Pancreas (tissue), 10 donors: ENCODE data around the gene ATRAID. TPM values are rescaled to one million over a fixed set of nuclear protein-coding genes. Genes with fewer than 3 reads are reported as not detected.
"Not testable (repeated sequence)": the region's sequence is repeated elsewhere in the genome, so short reads cannot be mapped to it uniquely, and the experiment has no call there.

ENCODE experiments used
- ATAC-seq, 4 donors: fragments of 200-7000 bp; cut with Tn5 transposase; one replicate each; pipeline versions ENCODE4 v1.8.0 to v1.9.1; 2020; ENCODE audit warnings: mild to moderate bottlenecking in 4 of 4, moderate library complexity in 4 of 4
- DNase-seq, 6 donors: peaks; one replicate each; pipeline ENCODE4 v3.0.0-alpha.2; 2020
- FAIRE-seq: peaks from 2 replicates; lab custom pipeline; 2012; peaks lifted over from hg19 to GRCh38; lab: Jason Lieb, UNC
- H3K27ac ChIP-seq, 4 donors: fragments of 200-600 bp; sonication (generic); 1 replicate in 3 of 4; 2 replicates in 1 of 4; pipeline versions ENCODE4 v1.5.0 to v1.8.0; 2020
- H3K27me3 ChIP-seq, 4 donors: fragments of 200-600 bp; one replicate each; pipeline ENCODE4 v1.8.0; 2021
- H3K36me3 ChIP-seq, 3 donors: fragments of 200-600 bp; sonication (generic) in 1 of 3; one replicate each; pipeline versions ENCODE4 v1.5.0 to v1.8.0; 2020 to 2021
- H3K4me1 ChIP-seq, 3 donors: fragments of 200-600 bp; one replicate each; pipeline ENCODE4 v1.8.0; 2021
- H3K4me3 ChIP-seq, 4 donors: fragments of 200-600 bp; sonication (generic) in 2 of 4; one replicate each; pipeline versions ENCODE4 v1.5.0 to v1.8.0; 2020 to 2021
- H3K9me3 ChIP-seq, 4 donors: fragments of 200-600 bp; one replicate each; pipeline ENCODE4 v1.8.0; 2021
- WGBS, 2 donors: extraction: QIAGEN DNeasy Blood & Tissue Kit; methylation state at CpG; one replicate each; pipeline ENCODE4 v1.1.7; 2013; 5-methylcytosine and 5-hydroxymethylcytosine counted together
- intact Hi-C, 3 donors: fragments of 100-400 bp; cut with DNase I; formaldehyde crosslinking; loops; one replicate each; pipeline versions ENCODE4 v1.11.1 to v1.14.2; 2022
- polyA plus RNA-seq, 2 donors: library from polyadenylated mRNA; stranded (reverse); fragments of 200-250 nt; gene quantifications; one replicate each; pipeline ENCODE4 v1.2.3, GENCODE V29; 2013
- total RNA-seq, 6 donors: library from RNA; stranded (reverse); fragmentation: NEBNext Ultra II Directional in 4 of 6; extraction: Animal tissue kit (Norgen Biotek cat#: 25700) in 4 of 6; gene quantifications; one replicate each; pipeline versions ENCODE4 v1.2.1 to v1.2.4, GENCODE V29; 2021 to 2023
- TF ChIP-seq, protein P1 (sequence below), 4 donors: fragments of 200-600 bp; sonication (generic) in 3 of 4; IDR thresholded peaks; one replicate each; pipeline versions ENCODE4 v1.5.0 to v1.8.0; 2021; ENCODE audit warnings: antibody characterized with exemption in 4 of 4
- donor health status: healthy with polysubstance abuse.
- donor health status: DM: no; HTN: no; CAD: no; lungs with moderate emphysema.
- donor health status: DM: no; HTN: no; CAD: no.
- donor health status: control.
- donor health status: control.
- donor health status: Bipolar disorder and iron deficiency.
- donor health status: DM: yes; HTN: yes; CAD: no.
- donor health status: DM: no; HTN: no; CAD: no.
- donor health status: DM: no; HTN: no; CAD: no.
- donor health status: DM: yes; HTN: yes; CAD: no.

ATRAID gene
- total and polyA plus RNA-seq, 8 donors, result 38.9 to 106 (median 52.6) TPM

DNA sequence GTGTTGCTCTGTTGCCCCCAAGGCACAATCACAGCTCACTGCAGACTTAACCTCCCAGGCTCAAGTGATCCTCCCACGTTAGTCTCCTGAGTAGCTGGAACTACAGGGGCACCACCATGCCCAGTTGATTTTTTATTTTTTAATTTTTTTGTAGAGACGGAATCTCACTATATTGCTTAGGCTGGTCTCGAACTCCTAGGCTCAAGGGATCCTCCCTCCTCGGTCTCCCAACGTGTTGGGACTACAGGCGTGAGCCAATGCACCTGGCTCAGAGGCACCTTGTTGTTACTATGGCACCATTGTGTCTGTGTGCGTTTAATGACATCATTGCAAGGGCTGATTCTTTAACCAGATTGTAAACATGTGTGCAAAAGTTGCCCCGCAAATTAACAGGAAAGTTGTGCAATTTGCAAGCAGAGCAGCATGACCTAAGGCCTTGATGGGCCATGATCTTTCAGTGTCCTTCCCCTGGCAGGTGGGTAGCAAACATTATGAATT lies 40.4 kb upstream of the ATRAID start:
- no peak overlapping the region for H3K4me3 ChIP-seq
- H3K4me1 ChIP-seq, result no peaks in the 10 kb centered on the region
- TF ChIP-seq, protein P1, sequence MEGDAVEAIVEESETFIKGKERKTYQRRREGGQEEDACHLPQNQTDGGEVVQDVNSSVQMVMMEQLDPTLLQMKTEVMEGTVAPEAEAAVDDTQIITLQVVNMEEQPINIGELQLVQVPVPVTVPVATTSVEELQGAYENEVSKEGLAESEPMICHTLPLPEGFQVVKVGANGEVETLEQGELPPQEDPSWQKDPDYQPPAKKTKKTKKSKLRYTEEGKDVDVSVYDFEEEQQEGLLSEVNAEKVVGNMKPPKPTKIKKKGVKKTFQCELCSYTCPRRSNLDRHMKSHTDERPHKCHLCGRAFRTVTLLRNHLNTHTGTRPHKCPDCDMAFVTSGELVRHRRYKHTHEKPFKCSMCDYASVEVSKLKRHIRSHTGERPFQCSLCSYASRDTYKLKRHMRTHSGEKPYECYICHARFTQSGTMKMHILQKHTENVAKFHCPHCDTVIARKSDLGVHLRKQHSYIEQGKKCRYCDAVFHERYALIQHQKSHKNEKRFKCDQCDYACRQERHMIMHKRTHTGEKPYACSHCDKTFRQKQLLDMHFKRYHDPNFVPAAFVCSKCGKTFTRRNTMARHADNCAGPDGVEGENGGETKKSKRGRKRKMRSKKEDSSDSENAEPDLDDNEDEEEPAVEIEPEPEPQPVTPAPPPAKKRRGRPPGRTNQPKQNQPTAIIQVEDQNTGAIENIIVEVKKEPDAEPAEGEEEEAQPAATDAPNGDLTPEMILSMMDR (IDR thresholded peaks at IDR 0.05), result no peak
- FAIRE-seq (no peak), ATAC-seq (no peak), DNase-seq (no peak)
- intact Hi-C loops, result no loop called here
- H3K27me3 ChIP-seq, result no peaks in the 10 kb centered on the region
- H3K36me3 ChIP-seq, result no peaks in the 10 kb centered on the region
- H3K27ac ChIP-seq, result no peak overlapping the region
- no peaks in the 10 kb centered on the region for H3K9me3 ChIP-seq
- 41 to 48% methylated on average over 8 of the region's 8 CpGs for WGBS, 2 donors

DNA sequence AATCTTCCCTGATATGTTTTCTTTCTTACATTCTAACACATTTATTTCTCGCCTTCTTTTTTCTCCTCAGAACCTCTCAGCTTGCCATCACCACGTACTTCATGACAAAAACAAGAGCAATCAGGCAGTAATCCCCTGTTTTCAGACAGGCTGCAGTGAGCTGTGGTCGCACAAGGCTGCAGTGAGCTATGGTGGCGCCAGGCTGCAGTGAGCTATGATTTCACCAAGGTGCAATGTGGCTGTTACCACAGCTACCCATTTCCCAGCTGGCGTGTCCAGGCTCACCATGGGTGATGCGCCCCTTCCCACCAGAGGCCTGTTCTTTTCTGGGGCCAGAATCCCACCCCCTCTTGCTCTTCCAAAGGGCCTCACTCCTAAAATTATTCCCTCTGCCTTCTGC lies 37.2 kb upstream of the ATRAID start:
- H3K27ac ChIP-seq, result no peak overlapping the region
- intact Hi-C loops, result no loop called here
- H3K4me3 ChIP-seq, result no peak overlapping the region
- DNase-seq (no peak), FAIRE-seq (no peak), ATAC-seq (no peak)
- H3K9me3 ChIP-seq, result no peaks in the 10 kb centered on the region
- no peaks in the 10 kb centered on the region for H3K4me1 ChIP-seq
- TF ChIP-seq, protein P1 (IDR thresholded peaks at IDR 0.05), result no peak
- 68 to 70% methylated on average over 6 of the region's 6 CpGs for WGBS, 2 donors
- H3K36me3 ChIP-seq, result no peaks in the 10 kb centered on the region
- no peaks in the 10 kb centered on the region for H3K27me3 ChIP-seq

DNA sequence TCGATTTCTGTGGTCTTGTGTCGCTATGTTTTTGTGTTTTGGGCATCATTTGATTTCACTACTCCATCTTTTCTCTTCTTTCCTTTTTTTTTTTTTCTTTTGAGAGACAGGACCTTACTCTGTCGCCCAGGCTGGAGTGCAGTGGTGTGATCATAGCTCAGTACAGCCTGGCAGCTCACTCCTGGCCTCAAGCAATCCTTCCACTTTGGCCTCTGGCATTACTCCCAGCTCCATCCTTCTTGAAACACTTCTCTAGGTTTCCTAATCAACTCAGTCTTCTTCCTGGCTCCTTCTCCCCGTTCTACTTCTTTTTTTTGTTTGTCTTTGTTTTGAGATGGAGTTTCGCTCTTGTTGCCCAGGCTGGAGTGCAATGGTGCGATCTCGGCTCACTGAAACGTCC lies 36.5 kb upstream of the ATRAID start:
- Histone ChIP-seq H3K36me3 (no peaks in the 10 kb centered on the region), H3K4me3 (no peak overlapping the region), H3K9me3 (no peaks in the 10 kb centered on the region), H3K27ac (no peak overlapping the region), H3K27me3 (no peaks in the 10 kb centered on the region), H3K4me1 (no peaks in the 10 kb centered on the region)
- ATAC-seq, result no peak
- intact Hi-C loops, result no loop called here
- no peak for FAIRE-seq
- DNase-seq, result no peak
- 59 to 66% methylated on average over 8 of the region's 8 CpGs for WGBS, 2 donors
- TF ChIP-seq, protein P1 (IDR thresholded peaks at IDR 0.05), result no peak

DNA sequence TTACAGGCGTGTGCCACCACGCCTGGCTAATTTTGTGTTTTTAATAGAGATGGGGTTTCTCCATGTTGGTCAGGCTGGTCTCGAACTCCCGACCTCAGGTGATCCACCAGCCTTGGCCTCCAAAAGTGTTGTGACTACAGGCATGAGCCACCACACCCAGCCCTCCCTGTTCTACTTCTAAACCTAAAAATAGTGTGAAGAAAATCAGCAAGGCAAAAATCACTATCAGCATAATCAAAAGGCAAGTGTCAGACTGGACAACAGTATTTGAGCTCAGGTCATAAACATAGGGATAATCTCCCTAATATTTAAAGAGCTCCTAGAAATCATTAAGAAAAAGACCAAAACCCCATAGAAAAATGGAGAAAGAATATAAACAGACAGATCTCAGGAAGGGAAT lies 36.1 kb upstream of the ATRAID start:
- ATAC-seq, H3K36me3 ChIP-seq, intact Hi-C loops, H3K27me3 ChIP-seq, H3K27ac ChIP-seq, H3K9me3 ChIP-seq, H3K4me3 ChIP-seq, H3K4me1 ChIP-seq, FAIRE-seq, DNase-seq: not testable (repeated sequence)
- WGBS, 2 donors, result 68 to 79% methylated on average over 4 of the region's 4 CpGs

DNA sequence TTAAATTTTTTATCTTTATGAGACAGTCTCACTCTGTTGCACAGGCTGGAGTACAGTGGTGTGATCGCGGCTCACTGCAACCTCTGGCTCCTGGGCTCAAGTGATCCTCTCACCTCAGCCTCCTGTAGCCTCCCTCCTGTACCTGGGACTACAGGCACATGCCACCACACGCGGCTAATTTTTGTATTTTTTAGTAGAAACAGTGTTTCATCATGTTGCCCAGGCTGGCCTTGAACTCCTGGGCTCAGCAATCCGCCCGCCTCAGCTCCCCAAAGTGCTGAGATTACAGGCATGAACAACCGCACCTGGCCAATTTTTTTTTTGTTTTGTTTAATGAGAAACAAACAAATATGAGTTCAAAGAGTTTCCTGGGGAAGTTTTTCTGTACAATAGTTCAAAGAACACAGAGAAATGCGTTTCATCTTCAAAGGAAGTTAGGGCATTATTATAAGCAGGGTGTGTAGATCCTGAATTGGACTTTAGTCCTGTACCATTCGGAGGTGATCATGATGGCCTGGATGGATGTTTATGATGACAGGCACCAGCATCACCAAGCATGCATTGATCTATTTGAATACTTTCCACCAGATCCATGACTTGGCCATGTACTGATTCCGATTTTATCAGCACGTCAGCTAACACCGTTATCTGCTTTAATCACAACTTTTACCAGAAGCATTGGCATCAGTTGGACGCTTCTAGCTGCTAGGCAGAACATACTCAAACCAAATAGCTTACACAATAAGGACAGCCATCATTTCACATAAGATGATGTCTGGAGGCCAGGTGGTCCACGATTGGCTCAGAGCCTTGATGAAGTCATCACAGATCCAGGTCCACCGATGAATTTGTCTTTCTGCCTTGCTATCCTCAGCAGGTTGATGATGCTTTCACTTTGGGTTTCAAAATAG lies 34.1 kb upstream of the ATRAID start:
- intact Hi-C loops, result no loop called here
- Histone ChIP-seq H3K27ac (no peak overlapping the region), H3K36me3 (no peaks in the 10 kb centered on the region), H3K4me1 (no peaks in the 10 kb centered on the region), H3K27me3 (peaks cover 0 to 6% (median 0%) of the 10 kb centered on the region in 4 donors), H3K4me3 (no peak overlapping the region), H3K9me3 (no peaks in the 10 kb centered on the region)
- no peak for DNase-seq
- no peak for ATAC-seq
- 46 to 52% methylated on average over 15 of the region's 15 CpGs for WGBS, 2 donors
- no peak for FAIRE-seq
- TF ChIP-seq, protein P1 (IDR thresholded peaks at IDR 0.05), result no peak
